Measurements from ENCODE around the gene SPPL3. TPM values are rescaled to one million over a fixed set of nuclear protein-coding genes. Genes with fewer than 3 reads are reported as not detected.
A peak's percentile ranks its signal among the peaks of the same experiment; 100 is the strongest.

The SPPL3 gene
- total RNA-seq, 1 donor from 2014 or later: 56.8 TPM

GRCh38 chr12:120862664-120863063, 41.5 kb downstream of the SPPL3 start:
- TF ChIP-seq, protein P1, sequence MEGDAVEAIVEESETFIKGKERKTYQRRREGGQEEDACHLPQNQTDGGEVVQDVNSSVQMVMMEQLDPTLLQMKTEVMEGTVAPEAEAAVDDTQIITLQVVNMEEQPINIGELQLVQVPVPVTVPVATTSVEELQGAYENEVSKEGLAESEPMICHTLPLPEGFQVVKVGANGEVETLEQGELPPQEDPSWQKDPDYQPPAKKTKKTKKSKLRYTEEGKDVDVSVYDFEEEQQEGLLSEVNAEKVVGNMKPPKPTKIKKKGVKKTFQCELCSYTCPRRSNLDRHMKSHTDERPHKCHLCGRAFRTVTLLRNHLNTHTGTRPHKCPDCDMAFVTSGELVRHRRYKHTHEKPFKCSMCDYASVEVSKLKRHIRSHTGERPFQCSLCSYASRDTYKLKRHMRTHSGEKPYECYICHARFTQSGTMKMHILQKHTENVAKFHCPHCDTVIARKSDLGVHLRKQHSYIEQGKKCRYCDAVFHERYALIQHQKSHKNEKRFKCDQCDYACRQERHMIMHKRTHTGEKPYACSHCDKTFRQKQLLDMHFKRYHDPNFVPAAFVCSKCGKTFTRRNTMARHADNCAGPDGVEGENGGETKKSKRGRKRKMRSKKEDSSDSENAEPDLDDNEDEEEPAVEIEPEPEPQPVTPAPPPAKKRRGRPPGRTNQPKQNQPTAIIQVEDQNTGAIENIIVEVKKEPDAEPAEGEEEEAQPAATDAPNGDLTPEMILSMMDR (conservative IDR thresholded peaks at IDR 0.05): no peak
- no peaks in the 10 kb centered on the region for H3K4me1 Mint-ChIP-seq
- no peak for DNase-seq (ENCODE audit: low read depth, low spot score)
- no peak overlapping the region for H3K4me3 Mint-ChIP-seq
- peaks cover 4% of the 10 kb centered on the region for H3K9me3 Mint-ChIP-seq
- H3K27me3 Mint-ChIP-seq (ENCODE audit: low read depth): no peaks in the 10 kb centered on the region
- peaks cover 8% of the 10 kb centered on the region for H3K36me3 Mint-ChIP-seq (ENCODE audit: low read depth)
- peak overlapping the region; percentile 35 for H3K27ac Mint-ChIP-seq (ENCODE audit: unreplicated experiment)

- H3K27me3 Mint-ChIP-seq (ENCODE audit: low read depth): no peaks in the 10 kb centered on the region
- peaks cover 14% of the 10 kb centered on the region for H3K36me3 Mint-ChIP-seq (ENCODE audit: low read depth)
- no peak overlapping the region for H3K4me3 Mint-ChIP-seq
- H3K27ac Mint-ChIP-seq (ENCODE audit: unreplicated experiment): no peak overlapping the region
- TF ChIP-seq, protein P1 (conservative IDR thresholded peaks at IDR 0.05): no peak
- H3K9me3 Mint-ChIP-seq: peaks cover 4% of the 10 kb centered on the region
- H3K4me1 Mint-ChIP-seq: peaks cover 6% of the 10 kb centered on the region
- no peak for DNase-seq (ENCODE audit: low read depth, low spot score)
Observed at GRCh38 chr12:120861074-120861795, 42.9 kb downstream of the SPPL3 start.

- Mint-ChIP-seq H3K4me3 (no peak overlapping the region), H3K9me3 (peaks cover 4% of the 10 kb centered on the region), H3K36me3 (ENCODE audit: low read depth) (peaks cover 16% of the 10 kb centered on the region), H3K27me3 (ENCODE audit: low read depth) (no peaks in the 10 kb centered on the region), H3K27ac (ENCODE audit: unreplicated experiment) (no peak overlapping the region), H3K4me1 (peaks cover 17% of the 10 kb centered on the region)
- no peak for DNase-seq (ENCODE audit: low read depth, low spot score)
- TF ChIP-seq, protein P1 (conservative IDR thresholded peaks at IDR 0.05): no peak
Observed at GRCh38 chr12:120858306-120859088, 45.7 kb downstream of the SPPL3 start.

GRCh38 chr12:120856980-120857379, 47.2 kb downstream of the SPPL3 start:
- DNase-seq (ENCODE audit: low read depth, low spot score): no peak
- H3K9me3 Mint-ChIP-seq: peaks cover 4% of the 10 kb centered on the region
- H3K4me3 Mint-ChIP-seq: no peak overlapping the region
- H3K27ac Mint-ChIP-seq (ENCODE audit: unreplicated experiment): no peak overlapping the region
- TF ChIP-seq, protein P1 (conservative IDR thresholded peaks at IDR 0.05): no peak
- H3K4me1 Mint-ChIP-seq: peaks cover 18% of the 10 kb centered on the region
- H3K27me3 Mint-ChIP-seq (ENCODE audit: low read depth): no peaks in the 10 kb centered on the region
- H3K36me3 Mint-ChIP-seq (ENCODE audit: low read depth): peaks cover 16% of the 10 kb centered on the region

DNA sequence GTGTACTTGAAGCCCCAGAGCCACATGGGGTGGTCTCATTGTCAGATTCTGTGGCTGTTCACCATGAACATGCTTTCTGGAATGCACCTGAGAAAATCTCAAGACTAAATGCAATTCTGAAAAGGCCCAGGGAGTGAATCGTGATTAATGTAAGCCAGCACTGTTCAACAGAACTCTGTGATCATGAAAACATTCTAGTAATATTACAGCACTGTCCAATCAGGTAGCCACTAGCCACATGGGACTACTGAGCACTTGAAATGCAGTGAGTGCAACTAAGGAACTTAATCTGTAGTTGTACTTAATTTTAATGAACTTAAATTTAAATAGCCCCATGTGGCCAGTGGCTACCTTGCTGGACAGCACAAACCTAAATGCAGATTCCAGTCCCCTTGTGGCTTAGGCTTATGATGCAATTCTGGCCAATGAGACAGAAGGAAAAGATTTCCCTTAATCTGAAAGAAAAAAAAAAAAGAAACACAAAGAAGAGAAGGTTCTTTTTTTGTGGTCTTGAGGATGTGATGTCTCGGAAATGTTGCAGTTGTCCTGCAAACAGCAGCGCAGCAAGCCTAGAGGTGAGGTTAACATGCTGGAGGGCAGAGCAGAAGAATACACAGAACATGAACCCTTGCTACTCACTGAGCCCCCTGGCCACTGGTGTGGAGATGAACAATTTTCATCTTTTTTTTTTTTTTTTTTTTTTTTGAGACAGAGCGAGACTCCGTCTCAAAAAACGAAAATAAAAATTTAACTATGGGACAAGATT, 48.2 kb downstream of the SPPL3 start:
- Mint-ChIP-seq H3K9me3 (peaks cover 4% of the 10 kb centered on the region), H3K36me3 (ENCODE audit: low read depth) (peaks cover 16% of the 10 kb centered on the region), H3K4me1 (peaks cover 24% of the 10 kb centered on the region), H3K27ac (ENCODE audit: unreplicated experiment) (no peak overlapping the region), H3K27me3 (ENCODE audit: low read depth) (no peaks in the 10 kb centered on the region), H3K4me3 (no peak overlapping the region)
- DNase-seq (ENCODE audit: low read depth, low spot score): no peak
- TF ChIP-seq, protein P1 (conservative IDR thresholded peaks at IDR 0.05): no peak

Data from neural crest cell (in vitro differentiated cells).